ENCODE results near the gene DNAJC6. TPM values are rescaled to one million over a fixed set of nuclear protein-coding genes. Genes with fewer than 3 reads are reported as not detected.

DNAJC6 gene
- total RNA-seq, 4 donors from 2014 or later: 0.10 to 0.75 (median 0.36) TPM; not detected in 1

- ATAC-seq (no peak), DNase-seq (no peak)
- TF ChIP-seq POLR2A (IDR thresholded peaks at IDR 0.05) (no peak), CTCF (IDR thresholded peaks at IDR 0.05 in 4 of 5, conservative IDR thresholded peaks at IDR 0.05 in 1 of 5) (no peak)
- no peaks in the 10 kb centered on the region for H3K36me3 ChIP-seq
- in situ Hi-C loops (cut with MboI; ENCODE audit: low sequenced_read_pairs in 4 of 4) (no loop called here), intact Hi-C loops (cut with DNase I; ENCODE audit: low total_unique reads) (no loop called here)
- H3K27ac ChIP-seq: no peak overlapping the region
- peaks cover 0 to 6% of the 10 kb centered on the region in 2 donors for H3K4me1 ChIP-seq
- no peaks in the 10 kb centered on the region for H3K9me3 ChIP-seq
- H3K4me3 ChIP-seq: no peak overlapping the region
- H3K27me3 ChIP-seq: no peaks in the 10 kb centered on the region
These were observed 30.8 kb upstream of the DNAJC6 start for GRCh38 chr1:65278376-65279069.

DNA sequence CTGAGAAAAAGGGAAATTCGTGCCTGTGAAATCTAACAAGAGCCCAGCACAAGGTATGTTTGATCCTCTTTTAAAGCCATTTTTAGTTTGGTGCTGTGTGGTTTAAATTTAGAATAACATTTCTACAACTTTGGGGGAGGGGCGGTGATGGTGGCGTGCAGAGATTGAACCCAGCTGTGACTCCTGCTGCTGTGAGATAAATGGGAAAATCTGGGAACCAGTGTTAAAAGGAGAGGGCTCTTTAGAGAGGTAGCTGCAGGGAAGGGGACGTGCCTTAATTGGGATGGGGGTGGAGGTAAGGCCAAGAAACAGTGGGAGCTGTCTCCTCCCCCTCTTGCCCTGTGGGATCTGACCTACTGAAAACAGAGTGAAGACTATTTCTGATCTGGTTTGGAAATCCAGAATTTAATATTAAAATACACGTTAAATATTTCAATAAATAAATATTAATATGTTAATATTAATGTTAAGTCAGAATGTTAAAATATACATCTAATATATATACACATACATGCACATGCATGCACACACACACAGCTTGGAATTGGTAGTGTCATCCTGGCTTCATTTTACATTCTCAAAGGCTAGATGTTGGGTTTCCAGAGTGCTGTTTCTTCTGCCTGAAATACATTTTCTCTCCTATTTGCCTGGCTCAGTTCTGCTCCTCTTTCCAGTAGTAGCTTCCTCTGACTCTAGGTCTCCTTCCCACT, 30.1 kb upstream of the DNAJC6 start:
- ATAC-seq (no peak), DNase-seq (no peak)
- Histone ChIP-seq H3K4me3 (no peak overlapping the region), H3K9me3 (no peaks in the 10 kb centered on the region), H3K4me1 (peaks cover 0 to 6% of the 10 kb centered on the region in 2 donors), H3K36me3 (no peaks in the 10 kb centered on the region), H3K27me3 (no peaks in the 10 kb centered on the region), H3K27ac (no peak overlapping the region)
- intact Hi-C loops (cut with DNase I; ENCODE audit: low total_unique reads) (no loop called here), in situ Hi-C loops (cut with MboI; ENCODE audit: low sequenced_read_pairs in 4 of 4) (no loop called here)
- no peak for TF ChIP-seq POLR2A (IDR thresholded peaks at IDR 0.05)
- TF ChIP-seq CTCF (IDR thresholded peaks at IDR 0.05 in 4 of 5, conservative IDR thresholded peaks at IDR 0.05 in 1 of 5): no peak

DNA sequence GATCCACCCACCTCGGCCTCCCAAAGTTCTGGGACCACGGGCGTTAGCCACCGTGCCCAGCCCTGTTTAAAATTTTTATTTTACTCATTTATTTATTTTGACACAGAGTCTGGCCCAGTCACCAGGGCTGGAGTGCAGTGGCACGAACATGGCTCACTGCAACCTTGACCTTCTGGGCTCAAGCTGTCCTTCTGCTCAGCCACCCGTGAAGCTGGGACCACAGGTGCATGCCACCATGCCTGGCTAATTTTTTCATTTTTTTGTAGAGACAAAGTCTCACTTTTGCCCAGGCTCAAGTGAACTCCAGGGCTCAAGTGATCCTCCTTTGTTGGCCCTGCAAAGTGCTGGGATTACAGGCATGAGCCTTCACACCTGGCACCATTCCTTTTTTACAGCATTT, 27.5 kb upstream of the DNAJC6 start:
- Histone ChIP-seq H3K4me3 (no peak overlapping the region), H3K9me3 (no peaks in the 10 kb centered on the region), H3K27ac (no peak overlapping the region), H3K4me1 (peaks cover 0 to 6% of the 10 kb centered on the region in 2 donors), H3K27me3 (no peaks in the 10 kb centered on the region), H3K36me3 (no peaks in the 10 kb centered on the region)
- DNase-seq: no peak
- no peak for ATAC-seq
- no peak for TF ChIP-seq POLR2A (IDR thresholded peaks at IDR 0.05)
- no peak for TF ChIP-seq CTCF (IDR thresholded peaks at IDR 0.05 in 4 of 5, conservative IDR thresholded peaks at IDR 0.05 in 1 of 5)
- intact Hi-C loops (cut with DNase I; ENCODE audit: low total_unique reads): no loop called here
- in situ Hi-C loops (cut with MboI; ENCODE audit: low sequenced_read_pairs in 4 of 4): no loop called here

- in situ Hi-C loops (cut with MboI; ENCODE audit: low sequenced_read_pairs in 4 of 4): no loop called here
- Histone ChIP-seq H3K27ac (no peak overlapping the region), H3K4me3 (no peak overlapping the region), H3K36me3 (no peaks in the 10 kb centered on the region), H3K4me1 (no peaks in the 10 kb centered on the region), H3K9me3 (no peaks in the 10 kb centered on the region), H3K27me3 (no peaks in the 10 kb centered on the region)
- no peak for DNase-seq
- intact Hi-C loops (cut with DNase I; ENCODE audit: low total_unique reads): no loop called here
- ATAC-seq: no peak
- TF ChIP-seq POLR2A (IDR thresholded peaks at IDR 0.05) (no peak), CTCF (IDR thresholded peaks at IDR 0.05 in 4 of 5, conservative IDR thresholded peaks at IDR 0.05 in 1 of 5) (no peak)
These were observed 25.1 kb upstream of the DNAJC6 start for GRCh38 chr1:65284229-65284628.
